GM10847 (cell line): Measurements from ENCODE around the gene MRM3.

Source experiments
- POLR2A ChIP-seq: IDR thresholded peaks from 2 replicates; pipeline ENCODE4 v1.6.1; 2011; ENCODE audit not compliant: insufficient read length; ENCODE audit errors: extremely low read depth

The MRM3 gene

GRCh38 chr17:838486-838885 is 56.3 kb downstream of the MRM3 start:
- no peak for TF ChIP-seq POLR2A

- no peak for TF ChIP-seq POLR2A
Observed at GRCh38 chr17:841313-841712, 59.2 kb downstream of the MRM3 start.
